Measurements from ENCODE around the gene LCP1. TPM values are rescaled to one million over a fixed set of nuclear protein-coding genes. Genes with fewer than 3 reads are reported as not detected.

Gene LCP1
- polyA plus RNA-seq, 1 of the 3 experiments (the other 2 are of a cell fraction): 0.03 TPM

- H3K27ac ChIP-seq (ENCODE audit: low read depth in 2 of 2, low read length in 1 of 2): no peak overlapping the region
- H3K4me1 ChIP-seq (ENCODE audit: control insufficient read depth in 1 of 2, insufficient read depth in 2 of 2, low read depth in 1 of 2, low read length in 1 of 2): no peaks in the 10 kb centered on the region; a peak in 1 of 4 replicates
- no peak overlapping the region for H3K4me3 ChIP-seq (ENCODE audit: low read depth in 2 of 2, low read length in 1 of 2)
- H3K9ac ChIP-seq: no peak overlapping the region
- H3K79me2 ChIP-seq (ENCODE audit: insufficient read depth): no peaks in the 10 kb centered on the region
- no peaks in the 10 kb centered on the region for H3K36me3 ChIP-seq (replicated peaks in 1 of 2; ENCODE audit: control insufficient read depth in 1 of 2, insufficient read depth in 2 of 2, low read length in 1 of 2)
- no peaks in the 10 kb centered on the region for H3K9me2 ChIP-seq
- DNase-seq: no peak
- no peak overlapping the region for H2AFZ ChIP-seq (ENCODE audit: low read depth)
- H4K20me1 ChIP-seq (ENCODE audit: insufficient read depth): no peaks in the 10 kb centered on the region
- ChIA-PET CTCF (interaction anchor here (1.6 kb wide), 1 partner anchor 11 kb away, joined by 5 read pairs; no protein-coding TSS in a partner anchor), POLR2A (interaction anchor here (0.8 kb wide), 1 partner anchor 112 kb away, joined by 3 read pairs; no protein-coding TSS in a partner anchor)
- H3K9me3 ChIP-seq: no peaks in the 10 kb centered on the region
- H3K4me2 ChIP-seq: no peak overlapping the region
- no peaks in the 10 kb centered on the region for H3F3A ChIP-seq (replicated peaks; ENCODE audit: insufficient read depth)
- TF ChIP-seq YY1 (IDR thresholded peaks at IDR 0.05; ENCODE audit: low read depth) (no peak), FOXM1 (IDR thresholded peaks at IDR 0.05; ENCODE audit: low read depth) (no peak), RCOR1 (IDR thresholded peaks at IDR 0.05; ENCODE audit: low read length) (no peak)
- TF ChIP-seq, protein P1, sequence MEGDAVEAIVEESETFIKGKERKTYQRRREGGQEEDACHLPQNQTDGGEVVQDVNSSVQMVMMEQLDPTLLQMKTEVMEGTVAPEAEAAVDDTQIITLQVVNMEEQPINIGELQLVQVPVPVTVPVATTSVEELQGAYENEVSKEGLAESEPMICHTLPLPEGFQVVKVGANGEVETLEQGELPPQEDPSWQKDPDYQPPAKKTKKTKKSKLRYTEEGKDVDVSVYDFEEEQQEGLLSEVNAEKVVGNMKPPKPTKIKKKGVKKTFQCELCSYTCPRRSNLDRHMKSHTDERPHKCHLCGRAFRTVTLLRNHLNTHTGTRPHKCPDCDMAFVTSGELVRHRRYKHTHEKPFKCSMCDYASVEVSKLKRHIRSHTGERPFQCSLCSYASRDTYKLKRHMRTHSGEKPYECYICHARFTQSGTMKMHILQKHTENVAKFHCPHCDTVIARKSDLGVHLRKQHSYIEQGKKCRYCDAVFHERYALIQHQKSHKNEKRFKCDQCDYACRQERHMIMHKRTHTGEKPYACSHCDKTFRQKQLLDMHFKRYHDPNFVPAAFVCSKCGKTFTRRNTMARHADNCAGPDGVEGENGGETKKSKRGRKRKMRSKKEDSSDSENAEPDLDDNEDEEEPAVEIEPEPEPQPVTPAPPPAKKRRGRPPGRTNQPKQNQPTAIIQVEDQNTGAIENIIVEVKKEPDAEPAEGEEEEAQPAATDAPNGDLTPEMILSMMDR (IDR thresholded peaks at IDR 0.05): no peak
- peaks cover 8% of the 10 kb centered on the region; the same call in 1 of the 2 replicates for H3K27me3 ChIP-seq (ENCODE audit: insufficient read depth)
- WGBS (ENCODE audit: low lambda C conversion rate): 82% methylated on average over 4 of the region's 4 CpGs
These were observed 45.3 kb downstream of the LCP1 start for GRCh38 chr13:46136688-46137087.

- no peaks in the 10 kb centered on the region for H3K9me2 ChIP-seq
- H3K9me3 ChIP-seq: no peaks in the 10 kb centered on the region
- no peak overlapping the region for H3K4me3 ChIP-seq (ENCODE audit: low read depth in 2 of 2, low read length in 1 of 2)
- H4K20me1 ChIP-seq (ENCODE audit: insufficient read depth): no peaks in the 10 kb centered on the region
- ChIA-PET CTCF (interaction anchor here (1.6 kb wide), 1 partner anchor 9 kb away, joined by 5 read pairs; no protein-coding TSS in a partner anchor), POLR2A (no interaction called here)
- H3K27ac ChIP-seq (ENCODE audit: low read depth in 2 of 2, low read length in 1 of 2): no peak overlapping the region
- no peaks in the 10 kb centered on the region for H3K79me2 ChIP-seq (ENCODE audit: insufficient read depth)
- DNase-seq: no peak
- no peak overlapping the region for H2AFZ ChIP-seq (ENCODE audit: low read depth)
- no peaks in the 10 kb centered on the region; a peak in 1 of 4 replicates for H3K4me1 ChIP-seq (ENCODE audit: control insufficient read depth in 1 of 2, insufficient read depth in 2 of 2, low read depth in 1 of 2, low read length in 1 of 2)
- H3K4me2 ChIP-seq: no peak overlapping the region
- H3K9ac ChIP-seq: no peak overlapping the region
- WGBS (ENCODE audit: low lambda C conversion rate): 83% methylated on average over 4 of the region's 4 CpGs
- peaks cover 10% of the 10 kb centered on the region for H3K27me3 ChIP-seq (ENCODE audit: insufficient read depth)
- no peaks in the 10 kb centered on the region for H3F3A ChIP-seq (replicated peaks; ENCODE audit: insufficient read depth)
- TF ChIP-seq SIN3A (IDR thresholded peaks at IDR 0.05; ENCODE audit: borderline replicate concordance, low read depth, low read length) (no peak), FOSL2 (IDR thresholded peaks at IDR 0.05; ENCODE audit: borderline replicate concordance, low read depth) (no peak), FOXJ3 (CRISPR knock-in tag; IDR thresholded peaks at IDR 0.05) (no peak), REST (IDR thresholded peaks at IDR 0.05; ENCODE audit: low read depth, low read length) (no peak), PBX3 (IDR thresholded peaks at IDR 0.05) (no peak), EZH2phosphoT487 (IDR thresholded peaks at IDR 0.05; ENCODE audit: borderline replicate concordance, low read depth) (no peak), TAF1 (IDR thresholded peaks at IDR 0.05; ENCODE audit: borderline replicate concordance, low read depth, low read length) (no peak), NFIC (IDR thresholded peaks at IDR 0.05; ENCODE audit: borderline replicate concordance) (no peak), GATA2 (CRISPR knock-in tag; IDR thresholded peaks at IDR 0.05) (no peak), YY1 (IDR thresholded peaks at IDR 0.05; ENCODE audit: low read depth) (no peak), MEF2A (IDR thresholded peaks at IDR 0.05; ENCODE audit: borderline replicate concordance, low read depth) (no peak)
- TF ChIP-seq, protein P1 (IDR thresholded peaks at IDR 0.05): no peak
- TF ChIP-seq, protein P2, sequence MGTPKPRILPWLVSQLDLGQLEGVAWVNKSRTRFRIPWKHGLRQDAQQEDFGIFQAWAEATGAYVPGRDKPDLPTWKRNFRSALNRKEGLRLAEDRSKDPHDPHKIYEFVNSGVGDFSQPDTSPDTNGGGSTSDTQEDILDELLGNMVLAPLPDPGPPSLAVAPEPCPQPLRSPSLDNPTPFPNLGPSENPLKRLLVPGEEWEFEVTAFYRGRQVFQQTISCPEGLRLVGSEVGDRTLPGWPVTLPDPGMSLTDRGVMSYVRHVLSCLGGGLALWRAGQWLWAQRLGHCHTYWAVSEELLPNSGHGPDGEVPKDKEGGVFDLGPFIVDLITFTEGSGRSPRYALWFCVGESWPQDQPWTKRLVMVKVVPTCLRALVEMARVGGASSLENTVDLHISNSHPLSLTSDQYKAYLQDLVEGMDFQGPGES (IDR thresholded peaks at IDR 0.05; ENCODE audit: low read depth, low read length): no peak
- no peaks in the 10 kb centered on the region for H3K36me3 ChIP-seq (replicated peaks in 1 of 2; ENCODE audit: control insufficient read depth in 1 of 2, insufficient read depth in 2 of 2, low read length in 1 of 2)
These were observed 46.9 kb downstream of the LCP1 start for GRCh38 chr13:46134961-46135522.
